ENCODE measurements around the gene SIDT2.

DNA sequence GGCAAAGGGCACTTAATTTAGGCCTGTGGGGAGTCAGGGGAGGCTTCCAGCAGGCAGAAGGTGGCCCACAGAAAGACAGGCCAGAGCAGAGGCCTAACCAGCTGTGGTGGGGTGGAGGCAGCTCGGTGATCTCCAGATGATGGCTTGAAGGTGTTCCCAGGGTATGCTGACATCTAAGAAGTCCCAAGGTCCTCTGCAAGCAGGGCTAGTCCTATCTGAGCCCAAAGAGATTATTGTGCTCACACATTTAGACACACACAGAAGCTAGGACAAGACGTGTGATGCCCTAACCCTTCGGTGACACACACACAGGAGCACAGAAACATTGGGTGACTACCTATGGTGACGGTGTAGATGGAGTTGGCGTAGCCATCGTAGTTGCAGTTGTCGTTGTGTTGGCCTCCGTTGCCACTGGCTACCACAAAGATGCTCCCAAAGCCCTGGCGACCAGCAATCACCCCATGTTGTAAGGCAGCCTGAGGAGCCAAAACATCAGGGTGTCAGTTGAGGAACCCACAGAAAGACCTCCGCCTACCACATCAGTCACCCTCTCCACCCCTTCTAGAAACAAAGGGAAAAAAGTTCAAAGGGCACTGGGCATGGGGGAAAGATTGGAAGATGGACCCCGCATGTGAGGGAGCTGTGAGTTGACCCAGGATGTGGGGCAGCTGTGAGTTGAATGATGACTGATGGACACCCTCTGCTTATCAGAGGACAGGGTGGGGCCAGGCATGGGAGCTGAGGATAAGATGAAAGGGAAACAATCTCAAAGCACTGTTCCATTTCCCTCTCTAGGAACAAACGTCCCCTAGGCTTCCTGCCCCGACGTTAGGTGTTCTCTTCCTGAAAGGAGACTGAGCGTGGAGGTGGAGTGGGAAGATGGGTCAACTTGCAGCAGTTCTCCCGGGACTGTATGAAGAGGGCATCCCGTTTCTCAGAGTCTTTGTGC is 45.5 kb downstream of the SIDT2 start:
- TF ChIP-seq, protein P1, sequence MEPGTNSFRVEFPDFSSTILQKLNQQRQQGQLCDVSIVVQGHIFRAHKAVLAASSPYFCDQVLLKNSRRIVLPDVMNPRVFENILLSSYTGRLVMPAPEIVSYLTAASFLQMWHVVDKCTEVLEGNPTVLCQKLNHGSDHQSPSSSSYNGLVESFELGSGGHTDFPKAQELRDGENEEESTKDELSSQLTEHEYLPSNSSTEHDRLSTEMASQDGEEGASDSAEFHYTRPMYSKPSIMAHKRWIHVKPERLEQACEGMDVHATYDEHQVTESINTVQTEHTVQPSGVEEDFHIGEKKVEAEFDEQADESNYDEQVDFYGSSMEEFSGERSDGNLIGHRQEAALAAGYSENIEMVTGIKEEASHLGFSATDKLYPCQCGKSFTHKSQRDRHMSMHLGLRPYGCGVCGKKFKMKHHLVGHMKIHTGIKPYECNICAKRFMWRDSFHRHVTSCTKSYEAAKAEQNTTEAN (CRISPR knock-in tag; IDR thresholded peaks at IDR 0.05) = no peak
- TF ChIP-seq, protein P2, sequence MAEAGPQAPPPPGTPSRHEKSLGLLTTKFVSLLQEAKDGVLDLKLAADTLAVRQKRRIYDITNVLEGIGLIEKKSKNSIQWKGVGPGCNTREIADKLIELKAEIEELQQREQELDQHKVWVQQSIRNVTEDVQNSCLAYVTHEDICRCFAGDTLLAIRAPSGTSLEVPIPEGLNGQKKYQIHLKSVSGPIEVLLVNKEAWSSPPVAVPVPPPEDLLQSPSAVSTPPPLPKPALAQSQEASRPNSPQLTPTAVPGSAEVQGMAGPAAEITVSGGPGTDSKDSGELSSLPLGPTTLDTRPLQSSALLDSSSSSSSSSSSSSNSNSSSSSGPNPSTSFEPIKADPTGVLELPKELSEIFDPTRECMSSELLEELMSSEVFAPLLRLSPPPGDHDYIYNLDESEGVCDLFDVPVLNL (CRISPR knock-in tag; IDR thresholded peaks at IDR 0.05; ENCODE audit: borderline replicate concordance, low read depth) = no peak
- TF ChIP-seq, protein P3, sequence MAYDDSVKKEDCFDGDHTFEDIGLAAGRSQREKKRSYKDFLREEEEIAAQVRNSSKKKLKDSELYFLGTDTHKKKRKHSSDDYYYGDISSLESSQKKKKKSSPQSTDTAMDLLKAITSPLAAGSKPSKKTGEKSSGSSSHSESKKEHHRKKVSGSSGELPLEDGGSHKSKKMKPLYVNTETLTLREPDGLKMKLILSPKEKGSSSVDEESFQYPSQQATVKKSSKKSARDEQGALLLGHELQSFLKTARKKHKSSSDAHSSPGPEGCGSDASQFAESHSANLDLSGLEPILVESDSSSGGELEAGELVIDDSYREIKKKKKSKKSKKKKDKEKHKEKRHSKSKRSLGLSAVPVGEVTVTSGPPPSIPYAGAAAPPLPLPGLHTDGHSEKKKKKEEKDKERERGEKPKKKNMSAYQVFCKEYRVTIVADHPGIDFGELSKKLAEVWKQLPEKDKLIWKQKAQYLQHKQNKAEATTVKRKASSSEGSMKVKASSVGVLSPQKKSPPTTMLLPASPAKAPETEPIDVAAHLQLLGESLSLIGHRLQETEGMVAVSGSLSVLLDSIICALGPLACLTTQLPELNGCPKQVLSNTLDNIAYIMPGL (CRISPR knock-in tag; IDR thresholded peaks at IDR 0.05) = no peak
- TF ChIP-seq ATF1 (CRISPR knock-in tag; IDR thresholded peaks at IDR 0.05) = no peak

All from WTC11 (cell line).